GM19397 (cell line): ENCODE results near the gene TMCC2.
"Not testable (repeated sequence)": the region's sequence is repeated elsewhere in the genome, so short reads cannot be mapped to it uniquely, and the experiment has no call there.

Experiments
- ATAC-seq: cut with Tn5 transposase; IDR thresholded peaks from one replicate; pipeline ENCODE4 v1.9.1; 2021; ENCODE audit warnings: mild to moderate bottlenecking, moderate library complexity; ENCODE audit not compliant: unreplicated experiment

The TMCC2 gene

GRCh38 chr1:205211839-205212536 is 15.8 kb upstream of the TMCC2 start:
- peak; percentile 23 for ATAC-seq

GRCh38 chr1:205214756-205215155 is 13.0 kb upstream of the TMCC2 start:
- ATAC-seq: no peak

GRCh38 chr1:205216588-205216987 is 11.2 kb upstream of the TMCC2 start:
- ATAC-seq: no peak

- no peak for ATAC-seq
These were observed 10.3 kb upstream of the TMCC2 start for GRCh38 chr1:205217418-205217817.

GRCh38 chr1:205220421-205220820 is 7.3 kb upstream of the TMCC2 start:
- ATAC-seq: no peak

- no peak for ATAC-seq
These were observed 3.0 kb upstream of the TMCC2 start for GRCh38 chr1:205224736-205225135.

GRCh38 chr1:205225901-205226765 is 1.6 kb upstream of the TMCC2 start:
- no peak for ATAC-seq

GRCh38 chr1:205226868-205227583 is 720 bp upstream of the TMCC2 start:
- no peak for ATAC-seq

- no peak for ATAC-seq
These were observed 361 bp downstream of the TMCC2 start for GRCh38 chr1:205228093-205228521.

- no peak for ATAC-seq
These were observed 1.7 kb downstream of the TMCC2 start for GRCh38 chr1:205229399-205229871.

GRCh38 chr1:205229916-205230700 is 2.4 kb downstream of the TMCC2 start:
- no peak for ATAC-seq

- ATAC-seq: no peak
These were observed 3.2 kb downstream of the TMCC2 start for GRCh38 chr1:205230982-205231381.

GRCh38 chr1:205232127-205232820 is 4.5 kb downstream of the TMCC2 start:
- no peak for ATAC-seq

- no peak for ATAC-seq
These were observed 5.2 kb downstream of the TMCC2 start for GRCh38 chr1:205232945-205233397.

GRCh38 chr1:205233986-205234385 is 6.2 kb downstream of the TMCC2 start:
- not testable (repeated sequence) for ATAC-seq

- ATAC-seq: no peak
These were observed 8.2 kb downstream of the TMCC2 start for GRCh38 chr1:205235951-205236350.

- no peak for ATAC-seq
These were observed 8.8 kb downstream of the TMCC2 start for GRCh38 chr1:205236526-205236925.

- ATAC-seq: no peak
These were observed 9.3 kb downstream of the TMCC2 start for GRCh38 chr1:205236951-205237475.
